GM12873 (cell line): ENCODE measurements around the gene TMEM63C.

Source experiments
- CTCF ChIP-seq: IDR thresholded peaks from 2 replicates; pipeline ENCODE4 v1.5.1; 2012; ENCODE audit warnings: low read depth, mild to moderate bottlenecking, moderate library complexity, low read length, control low read depth; ENCODE audit not compliant: insufficient read depth; ENCODE audit errors: missing control alignments

The TMEM63C gene

DNA sequence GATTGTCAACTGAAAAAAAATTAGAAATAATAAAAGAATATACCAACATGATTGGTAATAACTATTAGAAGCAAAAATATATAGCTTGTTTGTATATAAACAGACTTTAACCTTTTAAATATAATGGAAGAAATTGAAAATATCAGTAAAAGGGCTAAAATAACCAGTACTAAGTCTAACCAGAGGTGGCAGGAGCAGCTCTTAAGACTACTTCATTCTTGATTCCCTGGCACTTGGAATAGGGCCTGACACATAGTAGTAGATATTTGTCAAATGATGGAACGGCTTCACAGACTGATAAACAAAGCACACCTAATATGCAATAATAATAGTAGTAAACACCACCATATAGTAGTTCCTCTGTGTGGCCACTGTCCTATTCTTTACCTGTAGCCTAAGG lies 9.4 kb downstream of the TMEM63C start:
- TF ChIP-seq CTCF, result no peak

DNA sequence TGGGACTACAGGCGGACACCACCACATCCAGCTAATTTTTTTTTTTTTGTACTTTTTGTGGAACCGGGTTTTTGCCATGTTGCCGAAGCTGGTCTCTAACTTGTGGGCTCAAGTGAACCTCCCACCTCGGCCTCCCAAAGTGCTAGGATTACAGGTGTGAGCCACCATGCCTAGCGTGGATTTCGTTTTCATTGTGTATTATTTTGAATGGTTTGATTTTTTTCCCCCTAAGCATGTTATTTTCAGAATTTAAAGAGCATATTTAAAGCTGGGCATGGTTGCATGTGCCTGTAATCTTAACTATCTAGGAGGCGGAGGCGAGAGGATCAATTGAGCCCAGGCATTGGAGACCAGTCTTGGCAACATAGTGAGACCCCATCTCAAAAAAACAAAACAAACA lies 13.1 kb downstream of the TMEM63C start:
- TF ChIP-seq CTCF, result no peak

GRCh38 chr14:77195766-77196165 lies 14.2 kb downstream of the TMEM63C start:
- TF ChIP-seq CTCF, result no peak

DNA sequence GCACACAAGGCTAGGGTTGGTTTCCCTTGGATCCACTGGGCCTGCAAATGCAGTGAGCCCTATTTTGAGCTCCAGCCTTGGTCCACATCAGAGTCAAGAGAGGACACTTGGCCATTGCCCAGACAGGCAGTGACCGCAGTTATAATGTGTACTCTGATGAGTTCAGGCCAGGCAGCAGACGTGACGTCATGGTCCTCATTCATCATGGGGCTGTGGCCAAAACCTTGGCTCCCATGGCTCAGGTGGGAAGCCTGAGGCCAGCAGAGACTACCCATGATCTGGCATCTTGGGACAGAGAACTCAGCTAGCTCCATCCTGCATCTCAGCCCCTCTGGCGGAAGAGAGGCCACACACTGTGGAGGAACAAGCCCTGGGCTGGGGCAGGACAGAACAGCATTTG lies 16.4 kb downstream of the TMEM63C start:
- no peak for TF ChIP-seq CTCF

DNA sequence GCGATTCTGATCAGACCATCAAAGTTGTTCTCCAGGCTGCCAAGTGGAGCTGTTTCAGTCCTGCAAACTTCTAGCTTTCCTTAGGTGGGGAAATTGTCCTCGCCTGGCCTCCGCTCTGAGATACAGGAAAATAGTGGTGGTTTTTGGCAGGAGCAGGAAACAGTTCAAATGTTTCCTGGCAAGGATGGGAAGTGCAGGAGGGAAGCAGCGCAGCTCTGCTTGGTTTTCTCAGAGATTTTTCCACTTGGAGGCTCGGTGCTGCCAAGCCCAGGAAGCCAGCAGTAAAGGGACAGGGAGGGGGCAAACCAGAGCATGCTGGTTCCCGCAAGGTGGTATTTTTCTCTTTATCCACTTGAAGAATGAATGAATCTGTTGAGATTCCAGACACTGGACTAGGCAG lies 17.0 kb downstream of the TMEM63C start:
- TF ChIP-seq CTCF, result no peak

DNA sequence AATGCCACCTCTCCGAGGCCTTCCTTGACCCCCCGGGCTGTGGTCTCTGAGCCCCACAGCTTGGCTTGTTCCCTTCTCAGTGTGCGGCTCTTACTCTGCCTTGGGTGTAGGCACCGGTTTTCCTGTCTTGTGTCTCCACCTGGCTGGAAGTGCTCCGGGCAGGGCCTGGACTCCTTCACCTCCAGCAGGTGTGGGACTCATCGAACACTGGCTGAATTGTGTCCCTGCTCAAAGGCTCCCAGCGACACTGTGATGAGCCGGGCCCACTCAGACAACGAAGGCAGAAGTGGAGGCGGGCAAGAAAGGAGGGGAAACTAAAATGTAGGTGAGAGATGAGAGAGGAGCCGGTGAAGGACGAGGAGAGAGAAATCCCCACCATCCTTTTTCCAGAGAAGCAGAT lies 18.0 kb downstream of the TMEM63C start:
- TF ChIP-seq CTCF, result no peak

GRCh38 chr14:77200406-77200985 lies 18.9 kb downstream of the TMEM63C start:
- TF ChIP-seq CTCF, result no peak
